ENCODE results near the gene CUX1. TPM values are rescaled to one million over a fixed set of nuclear protein-coding genes. Genes with fewer than 3 reads are reported as not detected.
"Not testable (repeated sequence)": the region's sequence is repeated elsewhere in the genome, so short reads cannot be mapped to it uniquely, and the experiment has no call there.

Gene CUX1
- total RNA-seq, 2 experiments from 2014 or later = 21.1 to 22.4 TPM

DNA sequence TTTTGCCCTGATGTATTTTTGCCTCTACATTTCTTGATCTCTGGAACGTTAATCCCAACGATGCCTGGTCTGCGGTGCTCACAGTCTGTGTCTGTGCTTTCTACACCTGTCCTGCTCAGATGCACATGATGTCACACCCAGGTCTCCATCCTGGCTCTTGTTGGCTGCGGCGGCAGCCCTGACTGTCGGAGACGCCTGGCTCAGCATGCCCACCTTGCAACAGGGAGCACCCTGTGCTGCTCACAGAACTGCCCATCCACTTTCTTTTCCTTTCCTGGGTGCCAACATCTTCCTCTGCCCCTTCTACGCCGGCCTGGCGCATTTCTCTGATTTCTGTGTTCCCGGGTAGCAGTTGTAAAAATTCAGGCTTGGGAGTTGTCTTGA is 106.2 kb downstream of the CUX1 start:
- H3K4me1 Mint-ChIP-seq = peaks cover 5% of the 10 kb centered on the region
- POLR2A ChIA-PET = no interaction called here
- CTCF ChIA-PET = no interaction called here

DNA sequence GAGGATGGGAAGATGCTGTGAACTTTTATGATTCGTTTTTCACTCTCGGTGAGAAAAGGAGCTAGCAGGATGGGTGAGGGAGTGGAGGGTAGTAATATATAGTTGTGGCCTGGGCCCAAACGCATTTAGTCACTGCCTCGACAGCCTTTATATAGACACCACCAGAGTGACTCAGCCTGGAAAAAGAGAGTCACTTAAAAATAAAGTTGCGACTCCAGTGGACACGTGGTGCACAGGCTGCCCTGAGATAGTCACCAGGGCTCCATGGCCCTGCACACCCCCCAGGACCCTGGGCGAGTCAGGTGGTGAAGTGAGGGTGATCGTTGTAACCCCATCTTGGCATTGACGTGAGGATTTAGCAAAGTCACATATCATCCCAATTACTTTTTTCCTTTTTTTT is 106.7 kb downstream of the CUX1 start:
- DNase-seq = no peak
- ChIA-PET POLR2A (no interaction called here), CTCF (no interaction called here)
- Mint-ChIP-seq H3K27ac (no peak overlapping the region), H3K9me3 (no peaks in the 10 kb centered on the region), H3K4me1 (peaks cover 5% of the 10 kb centered on the region), H3K27me3 (no peaks in the 10 kb centered on the region), H3K36me3 (ENCODE audit: low read depth) (no peaks in the 10 kb centered on the region), H3K4me3 (no peak overlapping the region)

More for the DNA sequence above, 106.2 kb downstream of the CUX1 start:
- DNase-seq = no peak
- no peaks in the 10 kb centered on the region for H3K9me3 Mint-ChIP-seq
- H3K27ac Mint-ChIP-seq = no peak overlapping the region
- H3K4me3 Mint-ChIP-seq = no peak overlapping the region
- no peaks in the 10 kb centered on the region for H3K27me3 Mint-ChIP-seq
- no peaks in the 10 kb centered on the region for H3K36me3 Mint-ChIP-seq (ENCODE audit: low read depth)

DNA sequence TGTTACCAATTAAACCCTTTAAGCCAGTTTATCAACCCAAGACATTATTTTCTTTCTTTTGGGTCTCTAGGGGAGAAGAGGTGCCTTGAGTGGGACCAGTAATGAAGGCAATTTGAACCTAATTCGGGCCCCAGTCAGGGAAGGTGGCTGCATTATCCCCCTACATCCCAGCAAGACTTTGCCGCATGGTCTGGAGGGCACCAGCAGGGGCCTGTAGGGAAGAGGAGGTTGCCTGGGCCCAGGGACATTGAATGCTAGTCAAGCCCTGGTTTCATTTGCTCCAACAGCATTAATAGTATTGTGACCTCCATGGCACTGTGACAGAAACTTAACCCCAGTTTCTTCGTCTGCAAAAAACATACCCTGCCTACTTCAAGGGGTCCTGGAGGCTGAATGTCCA is 108.8 kb downstream of the CUX1 start:
- Mint-ChIP-seq H3K27me3 (no peaks in the 10 kb centered on the region), H3K36me3 (ENCODE audit: low read depth) (peaks cover 4% of the 10 kb centered on the region), H3K4me1 (peaks cover 5% of the 10 kb centered on the region), H3K9me3 (peaks cover 4% of the 10 kb centered on the region), H3K27ac (no peak overlapping the region), H3K4me3 (no peak overlapping the region)
- POLR2A ChIA-PET = no interaction called here
- CTCF ChIA-PET = interaction anchor here (0.7 kb wide), 1 partner anchor 11 kb away, joined by 3 read pairs; no protein-coding TSS in a partner anchor
- DNase-seq = no peak

DNA sequence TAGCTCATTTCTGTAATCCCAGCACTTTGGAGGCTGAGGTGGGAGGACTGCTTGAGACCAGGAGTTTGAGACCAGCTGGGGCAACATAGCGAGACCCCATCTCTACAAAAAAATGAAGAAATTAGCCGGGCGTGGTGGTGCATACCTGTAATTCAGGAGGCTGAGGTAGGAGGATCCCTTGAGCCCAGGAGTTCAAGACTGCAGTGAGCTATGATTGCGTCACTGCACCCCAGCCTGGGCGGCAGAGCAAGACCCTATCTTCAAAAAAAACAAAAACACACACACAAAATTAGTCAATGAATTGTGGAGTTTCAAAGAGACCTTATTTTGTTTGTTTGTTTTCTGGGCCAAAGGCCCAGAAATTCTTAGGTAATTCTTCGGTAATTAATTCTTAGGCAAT is 110.0 kb downstream of the CUX1 start:
- H3K4me1 Mint-ChIP-seq = peaks cover 5% of the 10 kb centered on the region
- H3K4me3 Mint-ChIP-seq = no peak overlapping the region
- H3K9me3 Mint-ChIP-seq = peaks cover 4% of the 10 kb centered on the region
- ChIA-PET POLR2A (no interaction called here), CTCF (interaction anchor here (0.7 kb wide), 1 partner anchor 200 kb away, joined by 5 read pairs; no protein-coding TSS in a partner anchor)
- H3K36me3 Mint-ChIP-seq (ENCODE audit: low read depth) = peaks cover 4% of the 10 kb centered on the region
- no peaks in the 10 kb centered on the region for H3K27me3 Mint-ChIP-seq
- DNase-seq = no peak
- H3K27ac Mint-ChIP-seq = no peak overlapping the region

DNA sequence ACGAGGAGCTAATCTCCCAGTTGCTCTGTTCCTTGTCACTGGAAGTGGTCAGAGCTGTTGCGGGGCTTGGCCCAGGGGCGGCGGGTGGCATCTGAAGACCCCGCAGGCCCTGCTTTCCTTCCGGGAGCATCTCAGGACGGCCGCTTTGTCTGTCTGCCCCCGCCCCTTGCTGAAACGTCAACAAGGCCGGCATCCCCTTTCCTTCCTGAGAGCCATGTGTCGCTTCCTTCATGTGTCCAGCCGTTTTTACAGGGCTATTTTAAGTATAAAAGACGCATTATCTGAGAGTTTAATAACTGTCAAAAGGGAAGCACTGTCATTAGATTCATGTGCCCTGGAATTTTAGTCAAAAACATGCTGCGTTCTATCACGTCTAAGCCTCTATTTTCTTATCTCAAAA is 110.4 kb downstream of the CUX1 start:
- no peak for DNase-seq
- Mint-ChIP-seq H3K4me3 (no peak overlapping the region), H3K36me3 (ENCODE audit: low read depth) (peaks cover 4% of the 10 kb centered on the region), H3K27me3 (no peaks in the 10 kb centered on the region), H3K27ac (no peak overlapping the region), H3K4me1 (peaks cover 5% of the 10 kb centered on the region), H3K9me3 (peaks cover 4% of the 10 kb centered on the region)
- CTCF ChIA-PET = interaction anchor here (0.7 kb wide), 1 partner anchor 200 kb away, joined by 5 read pairs; no protein-coding TSS in a partner anchor
- POLR2A ChIA-PET = no interaction called here

DNA sequence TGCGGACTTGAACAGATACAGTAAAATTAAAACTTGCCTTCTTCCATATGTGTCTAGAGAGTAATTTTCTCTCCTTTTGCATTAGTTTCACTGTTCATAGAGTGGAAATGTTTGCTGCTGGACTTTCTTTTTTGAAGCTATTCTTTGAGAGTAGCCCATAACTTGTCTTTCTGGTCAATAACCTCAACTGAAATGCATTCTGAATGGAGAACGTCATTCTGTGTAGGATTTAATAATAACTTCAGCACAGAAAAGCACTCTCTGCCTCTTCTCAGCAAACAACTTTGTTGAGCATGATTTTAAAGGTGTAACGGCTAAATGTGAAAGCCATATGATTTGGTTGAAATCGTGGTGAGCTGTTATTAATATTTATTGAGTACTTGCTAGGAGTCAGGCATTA is 111.8 kb downstream of the CUX1 start:
- no peaks in the 10 kb centered on the region for H3K27me3 Mint-ChIP-seq
- ChIA-PET POLR2A (no interaction called here), CTCF (no interaction called here)
- no peaks in the 10 kb centered on the region for H3K4me1 Mint-ChIP-seq
- peaks cover 4% of the 10 kb centered on the region for H3K9me3 Mint-ChIP-seq
- DNase-seq = no peak
- H3K4me3 Mint-ChIP-seq = no peak overlapping the region
- no peak overlapping the region for H3K27ac Mint-ChIP-seq
- peaks cover 4% of the 10 kb centered on the region for H3K36me3 Mint-ChIP-seq (ENCODE audit: low read depth)

DNA sequence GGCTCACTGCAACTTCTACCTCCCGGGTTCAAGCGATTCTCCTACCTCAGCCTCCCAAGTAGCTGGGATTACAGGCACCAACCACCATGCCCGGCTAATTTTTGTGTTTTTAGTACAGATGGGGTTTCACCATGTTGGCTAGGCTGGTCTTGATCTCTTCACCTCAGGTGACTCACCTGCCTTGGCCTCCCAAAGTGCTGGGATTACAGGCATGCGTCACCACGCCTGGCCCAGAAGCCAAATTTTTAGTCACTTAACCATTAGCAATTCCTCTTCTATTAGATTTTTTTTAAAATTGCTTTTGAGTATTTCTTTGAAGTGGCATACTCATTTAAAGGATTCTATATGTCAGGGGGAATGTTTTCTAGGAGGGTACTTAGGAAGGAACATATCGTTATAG is 112.5 kb downstream of the CUX1 start:
- H3K27me3 Mint-ChIP-seq; H3K4me1 Mint-ChIP-seq; H3K9me3 Mint-ChIP-seq; POLR2A ChIA-PET; H3K36me3 Mint-ChIP-seq (ENCODE audit: low read depth); DNase-seq; H3K27ac Mint-ChIP-seq; CTCF ChIA-PET; H3K4me3 Mint-ChIP-seq: not testable (repeated sequence)

DNA sequence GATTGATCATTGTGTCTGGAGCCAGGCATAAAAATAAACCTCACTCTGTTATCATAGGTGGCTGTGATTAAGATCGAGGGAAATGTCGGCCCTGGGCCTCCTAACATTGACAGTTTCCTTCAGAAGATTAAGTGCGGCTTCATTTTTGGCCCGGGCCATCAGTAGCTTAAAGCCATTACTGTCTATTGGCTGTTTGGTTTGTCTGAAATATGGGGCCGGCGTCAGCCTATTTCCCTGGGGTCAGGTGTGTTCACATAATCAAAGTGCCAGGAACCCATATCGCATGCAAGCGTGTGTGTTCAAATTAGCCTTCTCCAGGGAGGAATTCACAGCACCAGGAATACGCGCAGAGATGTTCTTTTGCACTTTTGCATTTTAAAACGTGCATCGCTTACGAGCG is 114.7 kb downstream of the CUX1 start:
- Mint-ChIP-seq H3K36me3 (ENCODE audit: low read depth) (peaks cover 4% of the 10 kb centered on the region), H3K9me3 (peaks cover 4% of the 10 kb centered on the region)

DNA sequence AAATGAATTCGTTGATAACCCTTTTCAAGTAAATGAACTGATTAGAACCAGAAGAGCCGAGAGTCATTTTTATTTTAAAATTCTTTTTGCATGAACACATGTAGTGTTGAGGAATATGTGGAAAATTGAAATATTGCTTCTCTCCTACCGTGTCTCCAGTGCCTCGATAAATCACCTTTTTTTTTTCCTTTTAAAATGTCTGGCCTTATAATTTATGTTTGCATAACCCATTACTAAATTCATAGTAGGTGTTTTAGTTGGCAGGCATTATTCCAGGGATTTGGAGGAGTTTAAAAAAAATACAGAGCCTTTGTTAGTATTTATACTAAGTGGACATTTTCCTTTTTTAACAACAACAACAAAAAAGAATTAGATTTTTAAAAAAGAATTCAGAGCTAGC is 115.6 kb downstream of the CUX1 start:
- peaks cover 4% of the 10 kb centered on the region for H3K9me3 Mint-ChIP-seq
- POLR2A ChIA-PET = no interaction called here
- no peak for DNase-seq
- H3K4me1 Mint-ChIP-seq = no peaks in the 10 kb centered on the region
- H3K27ac Mint-ChIP-seq = no peak overlapping the region
- CTCF ChIA-PET = no interaction called here
- H3K36me3 Mint-ChIP-seq (ENCODE audit: low read depth) = peaks cover 4% of the 10 kb centered on the region
- no peak overlapping the region for H3K4me3 Mint-ChIP-seq
- no peaks in the 10 kb centered on the region for H3K27me3 Mint-ChIP-seq

More for the DNA sequence above, 114.7 kb downstream of the CUX1 start:
- no peaks in the 10 kb centered on the region for H3K27me3 Mint-ChIP-seq
- no peak overlapping the region for H3K27ac Mint-ChIP-seq
- no peaks in the 10 kb centered on the region for H3K4me1 Mint-ChIP-seq
- POLR2A ChIA-PET = no interaction called here
- CTCF ChIA-PET = no interaction called here
- H3K4me3 Mint-ChIP-seq = no peak overlapping the region
- DNase-seq = no peak

- Mint-ChIP-seq H3K36me3 (ENCODE audit: low read depth) (peaks cover 4% of the 10 kb centered on the region), H3K4me1 (no peaks in the 10 kb centered on the region), H3K27me3 (no peaks in the 10 kb centered on the region), H3K27ac (no peak overlapping the region), H3K4me3 (no peak overlapping the region), H3K9me3 (peaks cover 4% of the 10 kb centered on the region)
- ChIA-PET POLR2A (no interaction called here), CTCF (no interaction called here)
- DNase-seq = no peak
Measured at GRCh38 chr7:101933688-101934121, 116.3 kb downstream of the CUX1 start.

GRCh38 chr7:101934618-101935017 is 117.2 kb downstream of the CUX1 start:
- Mint-ChIP-seq H3K27me3 (no peaks in the 10 kb centered on the region), H3K4me1 (no peaks in the 10 kb centered on the region), H3K4me3 (no peak overlapping the region), H3K9me3 (peaks cover 4% of the 10 kb centered on the region), H3K27ac (no peak overlapping the region), H3K36me3 (ENCODE audit: low read depth) (peaks cover 4% of the 10 kb centered on the region)
- POLR2A ChIA-PET = no interaction called here
- no peak for DNase-seq
- CTCF ChIA-PET = no interaction called here

GRCh38 chr7:101935521-101936141 is 118.2 kb downstream of the CUX1 start:
- H3K9me3 Mint-ChIP-seq = no peaks in the 10 kb centered on the region
- H3K36me3 Mint-ChIP-seq (ENCODE audit: low read depth) = no peaks in the 10 kb centered on the region
- H3K27ac Mint-ChIP-seq = no peak overlapping the region
- H3K4me1 Mint-ChIP-seq = no peaks in the 10 kb centered on the region
- CTCF ChIA-PET = no interaction called here
- no peak overlapping the region for H3K4me3 Mint-ChIP-seq
- H3K27me3 Mint-ChIP-seq = no peaks in the 10 kb centered on the region
- POLR2A ChIA-PET = no interaction called here
- DNase-seq = no peak

GRCh38 chr7:101936223-101936610 is 118.8 kb downstream of the CUX1 start:
- no peak overlapping the region for H3K27ac Mint-ChIP-seq
- POLR2A ChIA-PET = no interaction called here
- no peaks in the 10 kb centered on the region for H3K27me3 Mint-ChIP-seq
- no peaks in the 10 kb centered on the region for H3K9me3 Mint-ChIP-seq
- CTCF ChIA-PET = no interaction called here
- no peak for DNase-seq
- H3K36me3 Mint-ChIP-seq (ENCODE audit: low read depth) = no peaks in the 10 kb centered on the region
- H3K4me3 Mint-ChIP-seq = no peak overlapping the region
- no peaks in the 10 kb centered on the region for H3K4me1 Mint-ChIP-seq

DNA sequence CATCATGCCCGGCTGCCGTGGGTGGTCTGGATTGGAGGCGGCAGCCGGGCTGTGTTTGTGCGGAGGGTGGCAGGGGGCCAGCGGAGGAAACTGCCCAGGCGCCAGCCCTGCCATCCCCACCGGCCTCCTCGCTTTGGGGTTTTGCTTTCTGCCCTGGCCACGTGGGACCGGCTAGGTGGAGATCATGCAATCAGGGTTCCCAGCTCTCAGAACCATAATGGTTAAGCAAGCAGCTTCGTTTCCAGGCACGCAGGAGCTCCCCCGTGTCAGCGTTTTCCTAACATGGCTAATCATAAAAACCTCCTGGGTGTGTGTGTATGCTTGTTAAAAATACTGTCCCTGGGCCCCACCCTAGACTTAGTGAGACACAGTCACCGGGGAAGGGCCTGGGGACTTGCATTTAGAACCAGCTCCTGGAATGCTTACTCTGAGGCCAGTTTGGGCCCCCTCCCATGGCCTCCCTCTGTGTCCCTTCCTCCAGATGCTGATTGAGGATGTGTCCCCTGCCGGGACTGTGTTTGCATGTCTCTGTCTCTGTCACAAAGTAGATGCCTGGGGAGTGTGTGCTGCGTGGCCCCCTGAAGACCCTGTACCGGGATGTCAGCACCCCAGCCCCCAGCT is 119.3 kb downstream of the CUX1 start:
- no peaks in the 10 kb centered on the region for H3K27me3 Mint-ChIP-seq
- no peak overlapping the region for H3K27ac Mint-ChIP-seq
- ChIA-PET CTCF (interaction anchor here (0.7 kb wide), 1 partner anchor 393 kb away, joined by 3 read pairs; no protein-coding TSS in a partner anchor), POLR2A (no interaction called here)
- no peak overlapping the region for H3K4me3 Mint-ChIP-seq
- no peak for DNase-seq
- no peaks in the 10 kb centered on the region for H3K4me1 Mint-ChIP-seq
- no peaks in the 10 kb centered on the region for H3K9me3 Mint-ChIP-seq
- H3K36me3 Mint-ChIP-seq (ENCODE audit: low read depth) = no peaks in the 10 kb centered on the region
